HG03135 (cell line): ENCODE data around the gene DOK4.
A peak's percentile ranks its signal among the peaks of the same experiment; 100 is the strongest.
"Not testable (repeated sequence)": the region's sequence is repeated elsewhere in the genome, so short reads cannot be mapped to it uniquely, and the experiment has no call there.

Source experiments
- ATAC-seq: cut with Tn5 transposase; IDR thresholded peaks from one replicate; pipeline ENCODE4 v1.9.1; 2021; ENCODE audit warnings: mild to moderate bottlenecking, moderate library complexity; ENCODE audit not compliant: unreplicated experiment

Gene DOK4

GRCh38 chr16:57452021-57452420, 34.3 kb downstream of the DOK4 start:
- no peak for ATAC-seq

DNA sequence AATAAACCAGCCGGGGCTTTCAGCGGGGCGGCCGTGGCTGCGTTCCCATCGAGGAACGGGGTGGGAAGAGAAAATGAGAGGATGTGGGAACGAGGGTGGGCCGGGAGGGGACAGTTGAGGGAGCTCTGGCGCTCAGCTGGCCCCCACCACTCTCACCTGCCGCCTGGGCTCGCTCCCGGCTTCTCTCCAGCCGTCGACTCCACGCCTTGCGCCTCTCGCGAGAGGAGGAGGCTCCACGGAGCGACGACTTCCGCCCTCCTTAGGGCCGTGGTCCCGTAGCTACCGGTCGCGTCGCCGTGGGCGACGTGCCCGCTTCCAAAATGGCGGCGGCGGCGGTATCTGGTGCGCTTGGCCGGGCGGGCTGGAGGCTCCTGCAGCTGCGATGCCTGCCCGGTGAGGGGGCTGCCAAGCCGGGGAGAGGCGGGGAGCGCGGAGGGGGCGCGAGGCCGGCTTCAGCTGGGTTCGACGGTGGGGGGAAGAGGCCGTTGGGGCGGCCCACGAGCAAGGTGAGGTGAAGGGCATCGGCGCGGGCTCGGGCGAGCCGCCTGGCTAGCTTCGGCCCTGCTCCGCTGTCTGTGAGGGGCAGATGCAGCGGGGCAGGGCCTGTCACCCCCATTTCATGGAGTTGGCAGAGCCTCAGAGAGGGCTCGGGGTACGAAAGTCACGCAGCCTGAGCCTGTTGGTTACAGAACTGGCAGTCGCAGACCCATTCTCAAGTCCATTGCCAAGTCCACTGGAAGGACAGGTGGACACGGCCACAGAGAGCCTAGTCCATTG, 38.9 kb downstream of the DOK4 start, which contains the start of the genes CIAPIN1 and COQ9:
CIAPIN1 (minus strand) TSS at position 200 of the 777 bp plus-strand sequence. CDS start 6,457 bp downstream, outside the sequence.
COQ9 (plus strand) TSS at position 294 of the 777 bp plus-strand sequence; CDS start at position 321, 27 bp downstream.
- ATAC-seq = peak; percentile 97

- peak; percentile 34 for ATAC-seq
Measured at GRCh38 chr16:57446531-57447185, 39.6 kb downstream of the DOK4 start.

DNA sequence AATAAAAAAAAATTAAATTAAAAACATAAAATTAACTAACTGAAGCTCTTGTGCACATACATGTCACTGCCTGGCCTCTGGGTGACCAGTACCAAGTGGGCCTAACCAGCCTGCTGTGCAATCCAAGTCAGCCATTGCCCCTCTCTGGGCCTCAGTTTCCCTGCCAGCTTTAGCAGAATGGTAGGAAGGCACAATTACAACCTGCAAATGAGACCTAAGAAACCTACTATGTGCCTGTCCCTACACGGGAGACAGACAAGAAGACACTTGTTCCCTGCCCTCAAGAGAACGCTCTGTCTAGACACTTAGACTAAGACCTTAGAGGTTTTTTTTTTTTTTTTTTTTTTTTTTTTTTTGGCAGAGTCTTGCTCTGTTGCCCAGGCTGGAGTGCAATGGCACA, 40.8 kb downstream of the DOK4 start:
- no peak for ATAC-seq

- ATAC-seq = no peak
Measured at GRCh38 chr16:57444711-57445110, 41.6 kb downstream of the DOK4 start.

GRCh38 chr16:57440551-57440950, 45.7 kb downstream of the DOK4 start:
- ATAC-seq = not testable (repeated sequence)

DNA sequence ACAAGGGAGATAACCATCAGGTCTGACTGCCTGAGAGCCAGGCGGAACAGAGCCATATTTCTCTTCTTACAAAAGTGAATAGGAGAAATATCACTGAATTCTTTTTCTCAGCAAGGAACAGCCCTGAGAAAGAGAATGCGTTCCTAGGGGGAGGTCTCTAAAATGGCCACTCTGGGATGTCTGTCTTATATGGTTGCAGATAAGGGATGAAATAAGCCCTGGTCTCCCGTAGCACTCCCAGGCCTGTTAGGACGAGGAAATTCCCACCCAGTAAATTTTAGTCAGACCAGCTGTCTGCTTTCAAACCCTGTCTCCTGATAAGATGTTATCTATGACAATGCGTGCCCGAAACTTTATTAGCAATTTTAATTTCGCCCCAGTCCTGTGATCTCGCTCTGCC, 46.3 kb downstream of the DOK4 start:
- not testable (repeated sequence) for ATAC-seq

GRCh38 chr16:57435838-57436237, 50.5 kb downstream of the DOK4 start:
- ATAC-seq = no peak

DNA sequence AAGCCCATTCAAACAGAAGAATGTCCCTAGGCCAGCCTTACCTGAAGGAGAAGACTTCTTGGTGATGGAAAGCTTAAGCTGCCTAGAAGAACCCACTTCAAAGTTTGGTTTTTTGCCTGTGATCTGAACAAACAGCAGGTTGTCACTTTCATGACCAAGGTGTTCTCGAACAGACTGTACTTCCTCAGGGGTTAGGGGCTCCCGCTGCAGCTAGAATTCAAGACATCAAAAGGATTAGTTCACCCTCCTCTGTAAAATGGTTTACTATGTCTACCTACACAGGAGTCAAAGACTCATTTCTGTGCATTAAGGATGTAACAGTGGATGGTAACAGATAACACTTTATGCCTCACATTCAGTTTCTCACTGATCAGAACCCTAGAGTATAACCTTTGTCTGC, 52.3 kb downstream of the DOK4 start:
- ATAC-seq = no peak

- no peak for ATAC-seq
Measured at GRCh38 chr16:57432989-57433388, 53.3 kb downstream of the DOK4 start.

GRCh38 chr16:57432505-57432904, 53.8 kb downstream of the DOK4 start:
- no peak for ATAC-seq

DNA sequence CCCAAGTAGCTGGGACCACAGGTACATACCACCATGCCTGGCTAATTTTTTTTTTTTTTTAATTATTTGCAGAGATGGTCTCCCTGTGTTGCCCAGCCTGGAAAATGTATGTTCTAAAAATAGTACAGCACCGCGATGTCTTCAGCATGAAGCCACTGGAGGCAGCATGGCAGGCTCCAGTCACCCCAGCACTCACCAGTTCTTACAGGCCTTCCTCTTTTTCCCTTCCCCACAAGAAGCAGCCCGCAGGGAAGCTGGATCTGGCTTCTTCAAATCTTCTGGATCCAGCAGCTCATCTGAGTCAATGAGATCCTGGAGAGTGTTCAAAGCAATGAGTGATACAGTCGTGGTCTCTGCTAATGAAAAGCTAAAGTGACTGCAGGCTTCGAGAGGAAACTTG, 55.3 kb downstream of the DOK4 start:
- no peak for ATAC-seq

DNA sequence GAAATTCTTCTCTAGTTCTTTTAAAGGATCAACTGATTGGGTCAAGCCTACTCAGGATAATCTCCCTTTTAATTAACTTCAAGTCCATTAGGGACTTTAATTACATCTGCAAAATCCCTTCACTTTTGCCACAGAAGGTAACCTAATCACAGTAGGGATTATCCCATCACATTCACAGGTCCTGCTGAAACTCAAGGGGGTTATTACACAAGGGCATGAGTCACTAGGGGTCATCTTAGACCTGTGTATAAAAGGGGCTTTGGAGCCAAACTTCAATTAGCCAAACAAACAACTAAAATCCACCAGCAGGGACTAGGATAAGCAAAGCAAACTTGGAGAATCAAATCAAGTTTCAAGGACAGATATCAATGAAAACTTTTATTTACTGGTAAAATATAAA, 58.5 kb downstream of the DOK4 start:
- no peak for ATAC-seq

DNA sequence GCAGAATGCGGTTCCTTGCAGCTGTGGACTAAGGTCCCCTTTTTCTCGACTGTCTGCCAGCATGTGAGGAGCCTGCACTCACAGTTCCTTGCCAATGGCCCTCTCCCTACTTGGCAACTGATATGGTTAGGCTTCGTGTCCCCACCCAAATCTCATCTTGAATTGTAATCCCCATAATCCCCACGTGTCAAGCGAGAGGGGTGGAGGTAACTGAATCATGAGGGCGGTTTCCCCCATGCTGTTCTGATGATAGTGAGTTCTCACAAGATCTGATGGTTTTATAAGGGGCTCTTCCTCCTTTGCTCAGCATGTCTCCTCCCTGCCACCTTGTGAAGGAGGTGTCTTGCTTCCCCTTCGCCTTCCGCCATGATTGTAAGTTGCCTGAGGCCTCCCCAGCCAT, 59.0 kb downstream of the DOK4 start:
- ATAC-seq = no peak

- ATAC-seq = no peak
Measured at GRCh38 chr16:57426356-57426755, 59.9 kb downstream of the DOK4 start.

DNA sequence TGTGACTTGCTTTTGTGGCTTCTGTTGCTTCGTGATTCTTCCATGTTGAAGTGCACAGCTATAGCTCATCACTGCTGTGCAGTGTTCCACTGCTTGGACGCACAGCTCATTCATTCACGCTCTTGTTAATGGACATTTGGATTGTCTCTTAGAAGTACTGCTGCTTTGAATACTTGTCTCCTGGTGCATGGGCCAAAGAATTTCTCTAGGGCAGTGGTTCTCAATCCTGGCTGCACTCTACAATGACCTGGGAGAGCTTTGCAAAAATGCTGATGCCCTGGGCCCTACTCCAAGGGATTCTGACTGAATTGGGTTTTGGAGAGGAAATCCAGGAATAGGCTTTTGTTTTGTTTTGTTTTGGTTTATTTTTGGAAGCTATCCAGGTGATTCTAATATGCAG, 61.7 kb downstream of the DOK4 start:
- ATAC-seq = no peak

- ATAC-seq = no peak
Measured at GRCh38 chr16:57423152-57423551, 63.1 kb downstream of the DOK4 start.

- no peak for ATAC-seq
Measured at GRCh38 chr16:57422026-57422944, 64.0 kb downstream of the DOK4 start.
